ENCODE results near the gene JMY.

DNA sequence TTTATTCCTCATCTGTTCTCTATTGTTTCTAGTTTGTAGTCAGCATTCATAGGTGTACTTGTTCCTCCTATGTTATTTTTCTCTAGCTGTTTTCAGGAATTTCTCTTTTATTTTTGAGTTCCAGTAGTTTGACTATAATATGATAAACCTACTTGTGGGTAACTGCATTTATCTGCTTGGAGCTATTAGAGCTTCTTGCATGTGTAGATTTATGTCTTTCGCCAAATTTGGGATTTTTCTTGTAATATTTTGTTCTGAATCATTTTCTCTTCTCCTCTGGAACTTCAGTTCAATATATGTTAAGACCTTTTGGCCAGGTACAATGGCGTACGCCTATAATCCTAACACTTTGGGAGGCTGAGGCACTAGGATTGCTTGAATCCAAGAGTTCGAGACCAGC, 37.4 kb downstream of the JMY start:
- TF ChIP-seq CTCF (IDR thresholded peaks at IDR 0.05; ENCODE audit: low read length), result no peak
- TF ChIP-seq EZH2 (optimal IDR thresholded peaks at IDR 0.05; ENCODE audit: low read depth, low read length), result no peak
- no peak for TF ChIP-seq EZH2phosphoT487 (IDR thresholded peaks at IDR 0.05; ENCODE audit: low read length)

All from MM.1S (cell line).